ENCODE results near the gene USP34. TPM values are rescaled to one million over a fixed set of nuclear protein-coding genes. Genes with fewer than 3 reads are reported as not detected.
A peak's percentile ranks its signal among the peaks of the same experiment; 100 is the strongest.
"Not testable (repeated sequence)": the region's sequence is repeated elsewhere in the genome, so short reads cannot be mapped to it uniquely, and the experiment has no call there.

Gene USP34
- total and polyA plus RNA-seq, 2 donors from 2014 or later, result 37.2 to 112 TPM

GRCh38 chr2:61448229-61448628 is 22.7 kb downstream of the USP34 start:
- no peak for DNase-seq
- H3K4me1 ChIP-seq (ENCODE audit: control insufficient read depth in 2 of 3, insufficient read depth in 2 of 3, low read depth in 1 of 3, low read length in 3 of 3), result peaks cover 0 to 6% (median 0%) of the 10 kb centered on the region in 3 donors
- intact Hi-C loops (cut with DNase I), result no loop called here
- H3K9me3 ChIP-seq (ENCODE audit: control insufficient read depth in 2 of 3, insufficient read depth in 1 of 3, low read length in 3 of 3), result peaks cover 0 to 2% (median 0%) of the 10 kb centered on the region in 3 donors
- no peak overlapping the region for H3K9ac ChIP-seq (ENCODE audit: low read length in 3 of 3)
- H3K36me3 ChIP-seq (ENCODE audit: control insufficient read depth in 2 of 3, insufficient read depth in 3 of 3, low read length in 3 of 3), result no peaks in the 10 kb centered on the region
- H3K27ac ChIP-seq (ENCODE audit: low read depth in 2 of 2, low read length in 2 of 2), result no peak overlapping the region
- H3K4me3 ChIP-seq (ENCODE audit: low read length in 3 of 3), result no peak overlapping the region
- no peaks in the 10 kb centered on the region for H3K27me3 ChIP-seq (ENCODE audit: control insufficient read depth, insufficient read depth, low read length)
- TF ChIP-seq CTCF (IDR thresholded peaks at IDR 0.05; ENCODE audit: borderline replicate concordance, extremely low read depth, insufficient read depth), result no peak
- FAIRE-seq, result no peak

- H3K4me1 ChIP-seq (ENCODE audit: control insufficient read depth in 2 of 3, insufficient read depth in 2 of 3, low read depth in 1 of 3, low read length in 3 of 3); intact Hi-C loops (cut with DNase I); H3K27me3 ChIP-seq (ENCODE audit: control insufficient read depth, insufficient read depth, low read length); H3K36me3 ChIP-seq (ENCODE audit: control insufficient read depth in 2 of 3, insufficient read depth in 3 of 3, low read length in 3 of 3); FAIRE-seq; H3K9me3 ChIP-seq (ENCODE audit: control insufficient read depth in 2 of 3, insufficient read depth in 1 of 3, low read length in 3 of 3); H3K27ac ChIP-seq (ENCODE audit: low read depth in 2 of 2, low read length in 2 of 2); DNase-seq; H3K4me3 ChIP-seq (ENCODE audit: low read length in 3 of 3); H3K9ac ChIP-seq (ENCODE audit: low read length in 3 of 3): not testable (repeated sequence)
Measured at GRCh38 chr2:61446971-61447370, 23.9 kb downstream of the USP34 start.

- TF ChIP-seq CTCF (IDR thresholded peaks at IDR 0.05; ENCODE audit: borderline replicate concordance, extremely low read depth, insufficient read depth), result no peak
- Histone ChIP-seq H3K27ac (ENCODE audit: low read depth in 2 of 2, low read length in 2 of 2) (no peak overlapping the region), H3K27me3 (ENCODE audit: control insufficient read depth, insufficient read depth, low read length) (no peaks in the 10 kb centered on the region), H3K36me3 (ENCODE audit: control insufficient read depth in 2 of 3, insufficient read depth in 3 of 3, low read length in 3 of 3) (no peaks in the 10 kb centered on the region), H3K9ac (ENCODE audit: low read length in 3 of 3) (no peak overlapping the region), H3K4me1 (ENCODE audit: control insufficient read depth in 2 of 3, insufficient read depth in 2 of 3, low read depth in 1 of 3, low read length in 3 of 3) (peaks cover 0 to 13% (median 6%) of the 10 kb centered on the region in 3 donors), H3K4me3 (ENCODE audit: low read length in 3 of 3) (no peak overlapping the region), H3K9me3 (ENCODE audit: control insufficient read depth in 2 of 3, insufficient read depth in 1 of 3, low read length in 3 of 3) (no peaks in the 10 kb centered on the region)
- FAIRE-seq, result no peak
- no peak for DNase-seq
- intact Hi-C loops (cut with DNase I), result no loop called here
Measured at GRCh38 chr2:61443342-61444041, 27.4 kb downstream of the USP34 start.

GRCh38 chr2:61439241-61440002 is 31.5 kb downstream of the USP34 start:
- Histone ChIP-seq H3K4me1 (ENCODE audit: control insufficient read depth in 2 of 3, insufficient read depth in 2 of 3, low read depth in 1 of 3, low read length in 3 of 3) (peaks cover 0 to 13% (median 6%) of the 10 kb centered on the region in 3 donors), H3K9ac (ENCODE audit: low read length in 3 of 3) (no peak overlapping the region)

More at GRCh38 chr2:61439241-61440002, 31.5 kb downstream of the USP34 start:
- intact Hi-C loops (cut with DNase I), result no loop called here
- Histone ChIP-seq H3K27ac (ENCODE audit: low read depth in 2 of 2, low read length in 2 of 2) (peak overlapping the region in 1 of 2 donors; percentile 13), H3K4me3 (ENCODE audit: low read length in 3 of 3) (no peak overlapping the region), H3K36me3 (ENCODE audit: control insufficient read depth in 2 of 3, insufficient read depth in 3 of 3, low read length in 3 of 3) (no peaks in the 10 kb centered on the region), H3K9me3 (ENCODE audit: control insufficient read depth in 2 of 3, insufficient read depth in 1 of 3, low read length in 3 of 3) (no peaks in the 10 kb centered on the region), H3K27me3 (ENCODE audit: control insufficient read depth, insufficient read depth, low read length) (no peaks in the 10 kb centered on the region)
- FAIRE-seq, result no peak
- no peak for DNase-seq
- TF ChIP-seq CTCF (IDR thresholded peaks at IDR 0.05; ENCODE audit: borderline replicate concordance, extremely low read depth, insufficient read depth), result no peak

Measured in kidney (tissue), 14 donors.